Tibial nerve (tissue), 4 donors: ENCODE data around the gene NEURL3. TPM values are rescaled to one million over a fixed set of nuclear protein-coding genes. Genes with fewer than 3 reads are reported as not detected.
"Not testable (repeated sequence)": the region's sequence is repeated elsewhere in the genome, so short reads cannot be mapped to it uniquely, and the experiment has no call there.

Source experiments
- DNase-seq, 2 donors: peaks; one replicate each; pipeline ENCODE4 v3.0.0-alpha.2; 2019; ENCODE audit warnings: low spot score in 2 of 2
- H3K27ac ChIP-seq, 4 donors: fragments of 200-600 bp; sonication (generic) in 3 of 4; one replicate each; pipeline ENCODE4 v1.5.1; 2017 to 2019; ENCODE audit warnings: mild to moderate bottlenecking in 1 of 4
- H3K27me3 ChIP-seq, 2 donors: fragments of 200-600 bp; sonication (generic) in 1 of 2; one replicate each; pipeline versions ENCODE4 v1.5.1 to v1.6.0; 2017 to 2019
- H3K36me3 ChIP-seq, 3 donors: fragments of 200-600 bp; sonication (generic); one replicate each; pipeline ENCODE4 v1.5.1; 2018 to 2019
- H3K4me1 ChIP-seq, 4 donors: fragments of 200-600 bp; sonication (generic) in 3 of 4; one replicate each; pipeline ENCODE4 v1.5.1; 2017 to 2019
- H3K4me3 ChIP-seq, 4 donors: fragments of 200-600 bp; sonication (generic) in 3 of 4; one replicate each; pipeline ENCODE4 v1.5.1; 2017 to 2019; ENCODE audit warnings: mild to moderate bottlenecking in 1 of 4, moderate library complexity in 1 of 4
- H3K9me3 ChIP-seq, 4 donors: fragments of 200-600 bp; sonication (generic) in 3 of 4; one replicate each; pipeline ENCODE4 v1.5.1; 2017 to 2019
- EP300 ChIP-seq, 2 donors: sonication (generic); formaldehyde crosslinking; IDR thresholded peaks; one replicate each; pipeline ENCODE4 v1.6.1; 2017; ENCODE audit warnings: antibody characterized with exemption in 2 of 2, mild to moderate bottlenecking in 1 of 2
- POLR2A ChIP-seq, 2 donors: fragments of 450-650 bp; IDR thresholded peaks; one replicate each; pipeline ENCODE4 v1.6.1; 2017; ENCODE audit warnings: antibody characterized with exemption in 2 of 2, mild to moderate bottlenecking in 2 of 2, moderate library complexity in 2 of 2
- WGBS, 2 donors: methylation state at CpG; one replicate each; pipeline ENCODE4 v1.1.5; 2018; 5-methylcytosine and 5-hydroxymethylcytosine counted together
- total RNA-seq, 4 donors: library from RNA; depleted of rRNA; stranded (reverse); fragments of >200 nt; gene quantifications; one replicate each; pipeline ENCODE4 v1.1.0, GENCODE V29; 2016
- TF ChIP-seq, protein P1 (sequence below), 5 experiments: fragments of 200-600 bp in 3 of 5; fragments of 450-650 bp in 2 of 5; sonication (generic) in 3 of 5; IDR thresholded peaks; one replicate each; pipeline ENCODE4 v1.5.1; 2016 to 2019; ENCODE audit warnings: antibody characterized with exemption in 5 of 5, mild to moderate bottlenecking in 3 of 5, moderate library complexity in 2 of 5

NEURL3 gene, protein sequence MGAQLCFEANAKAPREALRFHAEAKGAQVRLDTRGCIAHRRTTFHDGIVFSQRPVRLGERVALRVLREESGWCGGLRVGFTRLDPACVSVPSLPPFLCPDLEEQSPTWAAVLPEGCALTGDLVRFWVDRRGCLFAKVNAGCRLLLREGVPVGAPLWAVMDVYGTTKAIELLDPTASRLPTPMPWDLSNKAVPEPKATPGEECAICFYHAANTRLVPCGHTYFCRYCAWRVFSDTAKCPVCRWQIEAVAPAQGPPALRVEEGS
- 1 to 10 TPM in 1 of 4 donors, not detected in 3; 1.5 TPM for total RNA-seq

DNA sequence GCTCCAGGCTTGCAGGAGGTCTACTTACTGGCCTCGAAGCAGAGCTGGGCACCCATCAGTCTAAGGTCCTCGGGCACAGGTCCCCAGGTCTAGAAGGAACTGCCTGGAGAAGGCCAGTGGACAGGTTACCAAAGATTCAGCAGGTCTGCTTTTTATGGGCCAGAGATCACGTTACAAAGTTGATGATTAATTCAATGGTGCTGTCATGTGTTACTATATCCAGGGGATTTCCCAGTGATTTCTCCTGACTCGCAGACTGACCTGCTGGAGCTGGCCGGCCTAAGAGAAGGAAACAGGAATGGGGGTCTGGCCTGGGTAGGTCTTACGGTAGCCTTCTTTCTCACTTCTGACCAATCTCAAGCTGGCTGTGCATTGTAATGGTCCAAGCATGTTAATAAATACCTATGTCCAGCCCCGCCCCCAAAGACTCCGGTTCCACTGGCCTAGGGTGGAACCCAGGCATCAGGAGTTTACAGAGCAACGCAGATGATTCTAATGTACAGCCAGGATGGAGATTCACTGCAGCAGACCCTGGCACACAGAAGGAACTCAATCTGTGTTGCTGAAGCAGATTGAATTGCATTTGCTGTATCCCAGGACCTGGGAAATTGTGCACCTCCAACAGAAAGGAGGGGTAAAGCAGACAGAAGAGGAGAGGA lies at the start of gene NEURL3:
NEURL3 (minus strand) TSS at position 127 of the 659 bp plus-strand sequence; CDS start at position 56, 71 bp downstream.
- Histone ChIP-seq H3K4me3 (no peak within 1 kb of the TSS), H3K9me3 (no peaks in the 10 kb centered on the region), H3K27me3 (peaks cover 0 to 22% of the 10 kb centered on the region in 2 donors), H3K4me1 (peaks cover 0 to 20% (median 16%) of the 10 kb centered on the region in 4 donors), H3K36me3 (no peaks in the 10 kb centered on the region), H3K27ac (no peak within 1 kb of the TSS)
- TF ChIP-seq EP300 (IDR thresholded peaks at IDR 0.05), result no peak
- TF ChIP-seq, protein P1, sequence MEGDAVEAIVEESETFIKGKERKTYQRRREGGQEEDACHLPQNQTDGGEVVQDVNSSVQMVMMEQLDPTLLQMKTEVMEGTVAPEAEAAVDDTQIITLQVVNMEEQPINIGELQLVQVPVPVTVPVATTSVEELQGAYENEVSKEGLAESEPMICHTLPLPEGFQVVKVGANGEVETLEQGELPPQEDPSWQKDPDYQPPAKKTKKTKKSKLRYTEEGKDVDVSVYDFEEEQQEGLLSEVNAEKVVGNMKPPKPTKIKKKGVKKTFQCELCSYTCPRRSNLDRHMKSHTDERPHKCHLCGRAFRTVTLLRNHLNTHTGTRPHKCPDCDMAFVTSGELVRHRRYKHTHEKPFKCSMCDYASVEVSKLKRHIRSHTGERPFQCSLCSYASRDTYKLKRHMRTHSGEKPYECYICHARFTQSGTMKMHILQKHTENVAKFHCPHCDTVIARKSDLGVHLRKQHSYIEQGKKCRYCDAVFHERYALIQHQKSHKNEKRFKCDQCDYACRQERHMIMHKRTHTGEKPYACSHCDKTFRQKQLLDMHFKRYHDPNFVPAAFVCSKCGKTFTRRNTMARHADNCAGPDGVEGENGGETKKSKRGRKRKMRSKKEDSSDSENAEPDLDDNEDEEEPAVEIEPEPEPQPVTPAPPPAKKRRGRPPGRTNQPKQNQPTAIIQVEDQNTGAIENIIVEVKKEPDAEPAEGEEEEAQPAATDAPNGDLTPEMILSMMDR (IDR thresholded peaks at IDR 0.05), result no peak
- no peak for TF ChIP-seq POLR2A (IDR thresholded peaks at IDR 0.05)
- 71 to 79% methylated on average over 9 of the region's 9 CpGs for WGBS, 2 donors
- DNase-seq, result no peak

GRCh38 chr2:96554293-96555145 lies 49.4 kb upstream of the NEURL3 start:
- TF ChIP-seq, protein P1 (IDR thresholded peaks at IDR 0.05), result peak; percentile 93 to 96 (median 95)
- TF ChIP-seq POLR2A (IDR thresholded peaks at IDR 0.05), result no peak
- TF ChIP-seq EP300 (IDR thresholded peaks at IDR 0.05), result peak in 1 of 2 donors; percentile 33
- Histone ChIP-seq H3K4me1 (peaks cover 0 to 16% (median 8%) of the 10 kb centered on the region in 4 donors), H3K36me3 (peaks cover 3 to 40% (median 7%) of the 10 kb centered on the region in 3 donors), H3K4me3 (no peak overlapping the region), H3K9me3 (no peaks in the 10 kb centered on the region), H3K27me3 (no peaks in the 10 kb centered on the region), H3K27ac (no peak overlapping the region)
- WGBS, 2 donors, result 38 to 39% methylated on average over 32 to 35 of the region's 35 CpGs
- DNase-seq, result peak; percentile 40 to 51

DNA sequence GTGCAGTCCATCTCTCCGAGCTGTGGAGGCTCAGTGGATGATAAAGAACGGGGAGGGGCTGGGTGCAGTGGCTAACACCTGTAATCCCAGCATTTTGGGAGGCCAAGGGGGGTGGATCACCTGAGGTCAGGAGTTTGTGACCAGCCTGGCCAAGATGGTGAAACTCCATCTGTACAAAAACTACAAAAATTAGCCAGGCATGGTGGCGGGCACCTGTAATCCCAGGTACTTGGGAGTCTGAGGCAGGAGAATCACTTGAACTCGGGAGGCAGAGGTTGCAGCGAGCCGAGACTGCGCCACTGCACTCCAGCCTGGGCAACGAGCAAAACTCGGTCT lies 48.8 kb upstream of the NEURL3 start:
- H3K27ac ChIP-seq, H3K4me3 ChIP-seq, DNase-seq, H3K9me3 ChIP-seq, H3K27me3 ChIP-seq: not testable (repeated sequence)
- H3K36me3 ChIP-seq, result peaks cover 3 to 46% (median 9%) of the 10 kb centered on the region in 3 donors
- WGBS, 2 donors, result 41 to 43% methylated on average over 9 of the region's 9 CpGs
- peaks cover 0 to 21% (median 8%) of the 10 kb centered on the region in 4 donors for H3K4me1 ChIP-seq

DNA sequence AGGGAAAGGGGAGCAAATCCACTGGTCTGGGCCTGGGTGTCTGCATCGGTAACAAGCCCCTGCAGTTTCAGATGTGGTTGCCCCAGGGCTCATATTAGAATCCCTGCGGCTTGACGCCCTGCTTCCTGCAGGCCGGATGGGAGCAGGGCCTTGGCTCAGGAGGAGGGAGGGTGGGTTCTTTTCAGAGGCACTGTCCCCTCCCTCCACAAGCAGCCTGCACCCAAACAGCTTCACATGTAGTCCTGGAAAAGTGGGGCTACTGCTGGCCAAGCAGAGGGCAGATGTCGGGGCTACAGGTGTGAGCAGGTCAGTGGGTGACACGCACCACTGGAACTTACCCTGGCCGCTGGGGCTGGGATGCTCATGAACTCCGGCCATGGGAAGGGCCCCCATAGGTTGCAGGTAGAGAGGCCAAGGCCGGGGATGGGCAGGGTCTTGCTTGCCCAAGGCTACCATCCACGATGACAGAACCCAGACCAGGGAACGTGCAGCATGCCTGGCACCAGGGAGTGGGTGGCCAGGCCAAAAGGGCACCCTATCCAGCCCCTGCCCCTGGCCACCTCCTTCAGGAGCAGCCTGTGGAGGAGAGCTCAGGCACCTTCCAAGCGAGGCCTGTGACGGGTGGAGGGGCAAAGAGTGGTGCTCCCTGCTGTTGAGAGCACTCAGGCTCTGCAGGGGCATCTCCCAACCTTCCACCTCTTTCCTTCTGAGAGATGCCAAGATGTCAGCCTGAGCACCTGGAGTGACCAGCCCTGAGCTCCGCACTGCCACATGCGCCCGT lies 48.2 kb upstream of the NEURL3 start:
- Histone ChIP-seq H3K36me3 (peaks cover 3 to 52% (median 13%) of the 10 kb centered on the region in 3 donors), H3K4me3 (no peak overlapping the region)

More for the DNA sequence above, 48.2 kb upstream of the NEURL3 start:
- no peak overlapping the region for H3K27ac ChIP-seq
- no peak for DNase-seq
- H3K27me3 ChIP-seq, result no peaks in the 10 kb centered on the region
- WGBS, 2 donors, result 84 to 92% methylated on average over 14 to 16 of the region's 16 CpGs
- H3K4me1 ChIP-seq, result peaks cover 0 to 26% (median 10%) of the 10 kb centered on the region in 4 donors
- no peaks in the 10 kb centered on the region for H3K9me3 ChIP-seq
- TF ChIP-seq, protein P1 (IDR thresholded peaks at IDR 0.05), result no peak
- no peak for TF ChIP-seq EP300 (IDR thresholded peaks at IDR 0.05)
- no peak for TF ChIP-seq POLR2A (IDR thresholded peaks at IDR 0.05)
